Endothelial cell of umbilical vein (primary cell): ENCODE results near the gene OLFML2B. TPM values are rescaled to one million over a fixed set of nuclear protein-coding genes. Genes with fewer than 3 reads are reported as not detected.

Experiments
- BruUV-seq: library from RNA; stranded (reverse); fragments of 400-500 nt; replicated peaks from 2 replicates; lab custom pipeline; 2021; lab: Mats Ljungman, UMichigan
- CTCF ChIA-PET: fragments of 300-600, 350-600 bp; sonication (Branson Sonifier 250); formaldehyde crosslinking; loops from one replicate; lab custom pipeline; 2021; ENCODE audit warnings: antibody characterized with exemption, inconsistent platforms; lab: Charles Lee
- POLR2A ChIA-PET: fragments of 300-600, 350-600 bp; sonication (Branson Sonifier 250); formaldehyde crosslinking; loops from one replicate; lab custom pipeline; 2021; ENCODE audit warnings: antibody characterized with exemption, inconsistent platforms; lab: Charles Lee
- DNase-seq: peaks from one replicate; pipeline ENCODE4 v3.0.0-alpha.2; 2011; ENCODE audit warnings: low read depth, low spot score
- FAIRE-seq: peaks from 2 replicates; lab custom pipeline; 2011; peaks lifted over from hg19 to GRCh38; lab: Jason Lieb, UNC
- H2AFZ ChIP-seq: 2 replicates; pipeline ENCODE4 v1.6.0; 2012; ENCODE audit warnings: low read depth, low read length, control low read depth, inconsistent platforms
- H3K27ac ChIP-seq: 2 replicates; pipeline ENCODE4 v1.5.1; 2011; ENCODE audit warnings: low read depth, mild to moderate bottlenecking, control low read depth, low read length, moderate library complexity; ENCODE audit not compliant: insufficient read depth
- H3K27me3 ChIP-seq, 2 experiments: 2 replicates each; pipeline versions ENCODE4 v1.6.0 to v1.6.1; 2011; ENCODE audit warnings: low read length in 2 of 2, mixed read lengths in 1 of 2; ENCODE audit not compliant: control insufficient read depth in 2 of 2, insufficient read depth in 2 of 2
- H3K36me3 ChIP-seq, 2 experiments: 2 replicates in 1 of 2; 3 replicates in 1 of 2; pipeline ENCODE4 v1.5.1; 2011; ENCODE audit warnings: low read length in 2 of 2, mild to moderate bottlenecking in 1 of 2, moderate library complexity in 1 of 2; ENCODE audit not compliant: control insufficient read depth in 2 of 2, insufficient read depth in 2 of 2; ENCODE audit errors: extremely low read depth in 1 of 2
- H3K4me1 ChIP-seq: 3 replicates; pipeline ENCODE4 v1.5.1; 2011; ENCODE audit warnings: mild to moderate bottlenecking, low read length; ENCODE audit not compliant: control insufficient read depth, insufficient read depth; ENCODE audit errors: extremely low read depth
- H3K4me2 ChIP-seq: 2 replicates; pipeline ENCODE4 v1.6.1; 2011; ENCODE audit warnings: low read length, control low read depth, mixed read lengths; ENCODE audit not compliant: insufficient read depth
- H3K4me3 ChIP-seq, 3 experiments: fragments of 200-600 bp in 1 of 3; sonication (generic), shearing (Covaris generic) in 1 of 3; replicated peaks in 1 of 3; 2 replicates each; pipeline ENCODE4 v1.5.1; 2011 to 2016; ENCODE audit warnings: control low read depth in 3 of 3, low read length in 3 of 3, mild to moderate bottlenecking in 2 of 3, inconsistent platforms in 1 of 3, low read depth in 1 of 3, moderate library complexity in 1 of 3; ENCODE audit not compliant: insufficient read depth in 1 of 3
- H3K79me2 ChIP-seq: 2 replicates; pipeline ENCODE4 v1.6.0; 2012; ENCODE audit warnings: low read length, inconsistent platforms; ENCODE audit not compliant: control insufficient read depth, insufficient read depth
- H3K9ac ChIP-seq: replicated peaks from 2 replicates; pipeline ENCODE3; 2011; ENCODE audit warnings: low read length, control low read depth; ENCODE audit not compliant: insufficient read depth; ENCODE audit errors: extremely low read depth
- H3K9me1 ChIP-seq: replicated peaks from 3 replicates; pipeline ENCODE4 v1.6.0; 2011; ENCODE audit warnings: mild to moderate bottlenecking, low read length; ENCODE audit not compliant: control insufficient read depth, insufficient read depth; ENCODE audit errors: extremely low read depth
- H3K9me3 ChIP-seq: replicated peaks from 2 replicates; pipeline ENCODE4 v1.5.1; 2012; ENCODE audit warnings: low read length, inconsistent platforms; ENCODE audit not compliant: control insufficient read depth, insufficient read depth
- H4K20me1 ChIP-seq: replicated peaks from 2 replicates; pipeline ENCODE3; 2011; ENCODE audit warnings: mild to moderate bottlenecking, low read length; ENCODE audit not compliant: control insufficient read depth, insufficient read depth; ENCODE audit errors: extremely low read depth
- EZH2 ChIP-seq: IDR thresholded peaks from 2 replicates; pipeline ENCODE4 v1.6.1; 2012; ENCODE audit warnings: borderline replicate concordance, low read depth, mild to moderate bottlenecking, moderate library complexity, low read length, inconsistent platforms; ENCODE audit not compliant: severe bottlenecking
- FOS ChIP-seq: IDR thresholded peaks from 2 replicates; pipeline ENCODE4 v1.6.1; 2011; ENCODE audit warnings: mild to moderate bottlenecking, low read length, moderate library complexity, borderline replicate concordance; ENCODE audit not compliant: insufficient read depth
- JUN ChIP-seq: IDR thresholded peaks from 2 replicates; pipeline ENCODE4 v1.6.1; 2011; ENCODE audit warnings: borderline replicate concordance, low read depth; ENCODE audit not compliant: insufficient read length, insufficient read depth
- MYC ChIP-seq: IDR thresholded peaks from one replicate; pipeline ENCODE4 v1.6.1; 2011; ENCODE audit warnings: mild to moderate bottlenecking, low read depth, low read length
- POLR2AphosphoS5 ChIP-seq: IDR thresholded peaks from 2 replicates; pipeline ENCODE4 v1.6.1; 2012; ENCODE audit warnings: low read depth, mild to moderate bottlenecking, control low read depth, low read length, moderate library complexity; ENCODE audit not compliant: insufficient read depth
- dilution Hi-C: fragments of 300-500 bp; cut with MboI; formaldehyde crosslinking; loops from one replicate; pipeline ENCODE4 v1.15.0; 2019; ENCODE audit warnings: low sequenced_read_pairs; ENCODE audit not compliant: extremely low pct_ligation_motif_present
- intact Hi-C: fragments of 100-400 bp; cut with micrococcal nuclease; formaldehyde crosslinking; loops from one replicate; pipeline ENCODE4 v1.10.0; 2022
- polyA plus RNA-seq, 4 experiments: library from polyadenylated mRNA; depleted of rRNA in 3 of 4; stranded (reverse) in 3 of 4; unstranded in 1 of 4; fragments of >200 nt; gene quantifications; 2 replicates each; pipeline versions ENCODE4 v1.2.1 to v1.2.3, GENCODE V29; 2011 to 2012; ENCODE audit warnings: missing spikeins in 1 of 4
- total RNA-seq: library from RNA; stranded (reverse); gene quantifications from 2 replicates; pipeline ENCODE4 v1.2.3, GENCODE V29; 2021
- TF ChIP-seq, protein P1 (sequence below), 2 donors: IDR thresholded peaks; 1 replicate in 1 of 2; 2 replicates in 1 of 2; pipeline ENCODE4 v1.5.1; 2011; ENCODE audit warnings: low read length in 2 of 2, mild to moderate bottlenecking in 2 of 2, moderate library complexity in 2 of 2, control low read depth in 1 of 2, inconsistent platforms in 1 of 2, low read depth in 1 of 2; ENCODE audit not compliant: insufficient read depth in 1 of 2; ENCODE audit errors: extremely low read depth in 1 of 2
- TF ChIP-seq, protein P2 (sequence below): IDR thresholded peaks from 2 replicates; pipeline ENCODE4 v1.6.1; 2011; ENCODE audit not compliant: insufficient read depth, insufficient read length

The OLFML2B gene
- total and polyA plus RNA-seq, 2 donors (not counting 3 experiments of a cell fraction or from before 2014, with no cell fraction given): 0.58 to 0.62 TPM

DNA sequence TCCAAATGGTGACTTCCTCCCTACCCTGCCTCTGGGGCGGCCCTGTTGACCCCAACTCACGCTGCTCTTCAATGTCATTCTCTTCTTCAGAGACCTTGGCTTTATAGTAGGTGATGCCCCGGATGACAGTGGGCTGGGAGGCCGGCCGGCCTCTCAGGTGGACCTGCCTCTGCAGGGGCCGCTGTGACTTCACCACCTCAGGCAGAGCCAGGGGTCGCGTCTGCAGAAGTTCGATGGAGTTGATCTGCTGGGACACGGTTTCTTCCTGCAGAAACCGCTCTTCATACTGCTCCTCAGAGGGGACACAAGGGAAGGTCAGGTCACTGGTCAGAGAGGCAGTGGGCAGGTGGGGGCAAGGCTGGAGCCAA, 23.6 kb downstream of the OLFML2B start:
- Histone ChIP-seq H3K9me1 (no peaks in the 10 kb centered on the region), H4K20me1 (no peaks in the 10 kb centered on the region), H2AFZ (no peak overlapping the region), H3K9ac (no peak overlapping the region), H3K79me2 (no peaks in the 10 kb centered on the region), H3K4me2 (no peak overlapping the region), H3K4me1 (peaks cover 5% of the 10 kb centered on the region), H3K9me3 (no peaks in the 10 kb centered on the region), H3K4me3 (no peak overlapping the region), H3K36me3 (no peaks in the 10 kb centered on the region), H3K27me3 (peaks cover 0 to 7% of the 10 kb centered on the region in 2 experiments), H3K27ac (no peak overlapping the region)
- FAIRE-seq: no peak
- no peak for DNase-seq
- dilution Hi-C loops: no loop called here
- ChIA-PET CTCF (no interaction called here), POLR2A (no interaction called here)
- no TSS peak for BruUV-seq
- no peak for TF ChIP-seq POLR2AphosphoS5
- TF ChIP-seq, protein P1, sequence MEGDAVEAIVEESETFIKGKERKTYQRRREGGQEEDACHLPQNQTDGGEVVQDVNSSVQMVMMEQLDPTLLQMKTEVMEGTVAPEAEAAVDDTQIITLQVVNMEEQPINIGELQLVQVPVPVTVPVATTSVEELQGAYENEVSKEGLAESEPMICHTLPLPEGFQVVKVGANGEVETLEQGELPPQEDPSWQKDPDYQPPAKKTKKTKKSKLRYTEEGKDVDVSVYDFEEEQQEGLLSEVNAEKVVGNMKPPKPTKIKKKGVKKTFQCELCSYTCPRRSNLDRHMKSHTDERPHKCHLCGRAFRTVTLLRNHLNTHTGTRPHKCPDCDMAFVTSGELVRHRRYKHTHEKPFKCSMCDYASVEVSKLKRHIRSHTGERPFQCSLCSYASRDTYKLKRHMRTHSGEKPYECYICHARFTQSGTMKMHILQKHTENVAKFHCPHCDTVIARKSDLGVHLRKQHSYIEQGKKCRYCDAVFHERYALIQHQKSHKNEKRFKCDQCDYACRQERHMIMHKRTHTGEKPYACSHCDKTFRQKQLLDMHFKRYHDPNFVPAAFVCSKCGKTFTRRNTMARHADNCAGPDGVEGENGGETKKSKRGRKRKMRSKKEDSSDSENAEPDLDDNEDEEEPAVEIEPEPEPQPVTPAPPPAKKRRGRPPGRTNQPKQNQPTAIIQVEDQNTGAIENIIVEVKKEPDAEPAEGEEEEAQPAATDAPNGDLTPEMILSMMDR (IDR thresholded peaks at IDR 0.05; ENCODE audit: extremely low read depth in 1 of 2, insufficient read depth in 1 of 2, low read depth in 1 of 2, low read length in 2 of 2): no peak
- TF ChIP-seq, protein P2, sequence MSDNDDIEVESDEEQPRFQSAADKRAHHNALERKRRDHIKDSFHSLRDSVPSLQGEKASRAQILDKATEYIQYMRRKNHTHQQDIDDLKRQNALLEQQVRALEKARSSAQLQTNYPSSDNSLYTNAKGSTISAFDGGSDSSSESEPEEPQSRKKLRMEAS: no peak
- no peak for TF ChIP-seq FOS
- no peak for TF ChIP-seq EZH2
- no peak for TF ChIP-seq MYC
- no peak for TF ChIP-seq JUN
- intact Hi-C loops: no loop called here
